HG03378 (cell line): ENCODE measurements around the gene TFAP2E.

Experiments
- ATAC-seq: cut with Tn5 transposase; IDR thresholded peaks from one replicate; pipeline ENCODE4 v1.9.1; 2021; ENCODE audit warnings: mild to moderate bottlenecking, moderate library complexity; ENCODE audit not compliant: unreplicated experiment

TFAP2E gene

DNA sequence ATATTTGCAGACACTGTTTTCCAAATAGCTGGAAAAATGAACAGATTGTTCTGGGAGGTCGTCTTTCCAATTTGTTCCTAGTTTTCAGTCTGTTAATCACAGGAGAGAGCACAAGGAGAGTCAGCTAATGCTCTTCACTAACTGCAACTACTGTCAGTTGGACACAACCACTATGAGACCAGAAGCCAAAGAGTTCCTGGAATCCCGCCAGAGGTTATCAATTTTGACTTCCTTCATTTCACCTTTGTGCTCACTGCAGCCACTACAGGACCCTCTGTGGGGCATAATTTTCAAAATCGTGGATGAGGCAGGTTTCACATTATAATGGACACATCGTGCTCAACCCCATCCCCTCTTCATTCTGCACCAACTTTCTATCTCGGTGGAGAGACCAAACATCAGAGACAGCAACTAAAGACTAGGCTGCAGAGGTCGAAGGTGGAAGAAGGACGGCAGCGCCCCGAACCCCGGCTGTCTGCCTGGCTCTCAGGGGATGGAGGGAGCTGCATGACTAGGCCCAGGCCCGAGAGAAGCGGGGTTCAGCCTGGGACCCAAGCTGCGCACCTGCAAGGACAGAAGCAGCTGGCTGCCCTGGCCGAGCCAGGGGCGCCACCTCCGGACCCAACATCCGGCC is 16.5 kb upstream of the TFAP2E start:
- no peak for ATAC-seq

DNA sequence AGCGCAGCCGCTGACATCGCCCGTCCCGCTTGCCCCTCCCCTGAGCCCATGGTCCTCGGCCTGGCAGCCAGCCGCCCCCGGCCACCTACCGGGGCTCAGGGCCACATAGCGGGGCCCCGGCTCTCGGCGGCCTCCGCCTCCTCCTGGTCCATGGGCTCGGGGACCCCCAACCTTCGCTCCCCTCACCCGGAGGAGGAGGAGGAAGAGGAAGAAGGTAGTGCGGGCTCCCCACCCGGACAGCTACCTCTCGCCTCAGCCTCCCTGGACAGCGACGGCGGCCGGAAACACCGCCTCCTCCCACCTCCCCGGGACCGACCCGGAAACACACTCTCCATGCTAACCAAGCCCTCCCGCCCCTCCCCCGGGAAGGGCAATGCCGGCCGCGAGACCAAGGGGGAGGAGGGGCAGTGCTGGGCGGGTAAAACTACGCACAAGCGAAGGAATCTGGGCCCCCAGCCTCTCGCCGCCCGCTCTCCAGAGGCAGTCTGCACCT is 15.9 kb upstream of the TFAP2E start, which contains the start of gene KIAA0319L:
TSS of gene KIAA0319L (minus strand) at position 286 of the 493 bp plus-strand sequence. CDS start 2,912 bp downstream, outside the sequence.
- ATAC-seq, result peak; percentile 71

DNA sequence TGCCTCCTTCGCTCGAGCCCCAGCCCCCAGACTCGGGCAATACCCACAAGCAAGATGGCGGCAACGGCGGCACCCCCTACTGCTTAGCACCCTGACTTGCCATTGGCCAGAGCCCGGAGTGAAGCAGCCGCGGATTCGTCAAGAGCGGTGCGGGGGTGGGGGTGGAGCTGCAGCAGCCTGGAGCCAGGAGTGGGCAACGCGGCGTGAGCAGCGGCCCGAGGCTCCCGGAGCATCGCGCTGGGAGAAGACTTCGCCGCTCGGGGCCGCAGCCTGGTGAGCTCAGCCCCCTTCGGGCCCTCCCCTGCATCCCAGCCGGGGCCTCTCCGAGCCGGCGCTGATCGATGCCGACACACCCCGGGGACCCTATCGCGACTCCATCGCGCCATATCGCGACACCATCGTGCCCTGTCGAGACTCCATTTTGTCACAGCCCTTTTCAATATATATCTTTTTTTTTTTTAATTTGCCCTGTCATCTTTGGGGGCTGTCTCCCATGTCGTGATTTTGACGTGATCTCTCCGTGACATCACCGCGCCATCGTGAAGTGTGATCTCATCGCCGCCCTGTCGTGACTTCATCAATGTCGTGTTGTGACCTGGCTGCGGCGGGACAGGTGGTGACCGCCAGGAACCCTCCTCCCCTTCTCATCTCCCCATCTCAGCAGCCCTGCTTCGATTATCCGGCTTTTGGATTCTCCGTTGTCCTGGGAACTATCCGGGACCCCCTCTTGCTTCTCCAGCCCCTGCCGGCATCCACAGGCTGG is 15.3 kb upstream of the TFAP2E start, which contains the start of gene NCDN:
TSS of gene NCDN (plus strand) at position 189 of the 763 bp plus-strand sequence. CDS start at position 581, 392 bp downstream.
- peak; percentile 66 for ATAC-seq

DNA sequence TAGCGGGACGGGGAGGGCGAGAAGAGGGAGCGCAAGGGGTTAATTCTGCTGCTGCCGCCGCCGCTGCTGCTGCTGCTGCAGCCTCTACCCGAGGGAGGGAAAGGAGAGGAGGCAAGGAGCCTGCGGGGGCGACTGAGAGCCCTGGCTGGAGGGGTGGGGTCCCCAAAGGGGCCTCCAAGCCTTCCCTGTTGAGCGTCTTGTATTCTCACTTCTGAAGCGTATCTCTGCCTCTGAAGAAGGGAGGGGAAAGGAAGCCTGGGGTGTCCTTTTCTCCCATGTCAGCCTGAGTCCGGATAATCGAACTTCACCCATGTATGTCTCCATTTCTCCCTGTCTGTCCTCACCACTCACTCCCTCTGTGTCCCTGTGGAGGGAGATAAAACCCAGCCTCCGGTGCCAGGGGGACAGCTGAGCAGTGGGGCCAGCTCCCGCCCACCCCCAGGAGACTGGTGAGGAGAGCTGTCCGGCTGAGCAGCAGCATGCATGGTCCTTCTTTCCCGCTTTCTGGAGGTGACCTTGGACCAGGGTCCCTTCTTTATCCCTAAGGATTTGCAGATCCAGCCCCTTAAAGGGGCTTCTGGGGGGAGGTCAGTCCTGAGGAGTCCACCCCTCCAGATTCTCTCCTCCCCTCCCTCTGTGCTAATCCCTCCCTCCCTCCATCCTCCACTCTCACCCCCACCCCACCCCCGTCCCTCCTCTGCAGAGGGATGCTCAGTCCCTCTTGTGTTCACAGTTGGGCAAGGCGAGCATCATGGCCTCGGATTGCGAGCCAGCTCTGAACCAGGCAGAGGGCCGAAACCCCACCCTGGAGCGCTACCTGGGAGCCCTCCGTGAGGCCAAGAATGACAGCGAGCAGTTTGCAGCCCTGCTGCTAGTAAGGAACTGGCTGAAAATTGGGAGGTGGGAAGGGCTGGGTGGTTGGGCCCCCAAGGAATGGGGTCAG is 14.5 kb upstream of the TFAP2E start:
- ATAC-seq, result no peak

DNA sequence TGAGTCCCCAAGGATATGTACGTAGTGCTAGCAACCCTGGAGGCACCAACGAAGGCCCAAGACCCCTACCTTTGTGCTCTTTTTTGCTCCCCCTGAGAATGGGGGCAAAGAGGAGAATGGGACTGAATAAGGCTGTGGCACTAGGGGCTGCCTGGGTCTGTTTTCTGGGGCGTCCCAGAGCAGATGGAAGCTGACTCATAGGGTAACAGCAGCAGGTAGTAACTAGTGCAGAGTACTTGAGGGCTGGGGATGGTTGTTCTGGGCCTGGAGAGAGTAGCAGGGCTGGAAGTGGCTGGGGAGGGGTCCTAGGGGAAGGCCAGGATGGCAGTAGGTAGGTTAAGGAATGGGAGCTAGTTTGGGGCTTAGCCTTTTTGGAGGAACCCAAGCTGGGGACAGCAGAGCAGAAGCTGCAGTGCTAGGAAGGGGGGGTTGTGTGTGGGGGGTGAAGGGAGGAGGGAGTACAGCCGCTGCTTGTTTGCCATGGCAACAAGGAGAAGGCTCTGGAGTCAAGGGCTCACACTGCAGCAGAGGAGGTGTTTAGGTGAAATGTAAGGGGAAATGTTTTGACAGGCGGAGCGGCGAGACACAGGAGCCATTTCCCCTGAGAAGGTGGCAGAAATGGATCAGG is 13.7 kb upstream of the TFAP2E start:
- no peak for ATAC-seq

DNA sequence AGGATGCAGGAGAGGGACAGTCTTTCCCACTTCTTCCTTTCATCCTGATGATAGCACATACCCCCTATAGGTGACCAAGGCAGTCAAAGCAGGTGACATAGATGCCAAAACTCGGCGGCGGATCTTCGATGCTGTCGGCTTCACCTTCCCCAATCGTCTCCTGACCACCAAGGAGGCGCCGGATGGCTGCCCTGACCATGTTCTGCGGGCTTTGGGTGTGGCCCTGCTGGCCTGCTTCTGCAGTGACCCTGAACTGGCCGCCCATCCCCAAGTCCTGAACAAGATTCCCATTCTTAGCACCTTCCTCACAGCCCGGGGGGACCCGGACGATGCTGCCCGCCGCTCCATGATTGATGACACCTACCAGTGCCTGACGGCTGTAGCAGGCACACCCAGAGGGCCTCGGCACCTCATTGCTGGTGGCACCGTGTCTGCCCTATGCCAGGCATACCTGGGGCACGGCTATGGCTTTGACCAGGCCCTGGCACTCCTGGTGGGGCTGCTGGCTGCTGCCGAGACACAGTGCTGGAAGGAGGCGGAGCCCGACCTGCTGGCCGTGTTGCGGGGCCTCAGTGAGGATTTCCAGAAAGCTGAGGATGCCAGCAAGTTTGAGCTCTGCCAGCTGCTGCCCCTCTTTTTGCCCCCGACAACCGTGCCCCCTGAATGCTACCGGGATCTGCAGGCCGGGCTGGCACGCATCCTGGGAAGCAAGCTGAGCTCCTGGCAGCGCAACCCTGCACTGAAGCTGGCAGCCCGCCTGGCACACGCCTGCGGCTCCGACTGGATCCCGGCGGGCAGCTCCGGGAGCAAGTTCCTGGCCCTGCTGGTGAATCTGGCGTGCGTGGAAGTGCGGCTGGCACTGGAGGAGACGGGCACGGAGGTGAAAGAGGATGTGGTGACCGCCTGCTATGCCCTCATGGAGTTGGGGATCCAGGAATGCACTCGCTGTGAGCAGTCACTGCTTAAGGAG is 12.6 kb upstream of the TFAP2E start:
- ATAC-seq, result no peak

DNA sequence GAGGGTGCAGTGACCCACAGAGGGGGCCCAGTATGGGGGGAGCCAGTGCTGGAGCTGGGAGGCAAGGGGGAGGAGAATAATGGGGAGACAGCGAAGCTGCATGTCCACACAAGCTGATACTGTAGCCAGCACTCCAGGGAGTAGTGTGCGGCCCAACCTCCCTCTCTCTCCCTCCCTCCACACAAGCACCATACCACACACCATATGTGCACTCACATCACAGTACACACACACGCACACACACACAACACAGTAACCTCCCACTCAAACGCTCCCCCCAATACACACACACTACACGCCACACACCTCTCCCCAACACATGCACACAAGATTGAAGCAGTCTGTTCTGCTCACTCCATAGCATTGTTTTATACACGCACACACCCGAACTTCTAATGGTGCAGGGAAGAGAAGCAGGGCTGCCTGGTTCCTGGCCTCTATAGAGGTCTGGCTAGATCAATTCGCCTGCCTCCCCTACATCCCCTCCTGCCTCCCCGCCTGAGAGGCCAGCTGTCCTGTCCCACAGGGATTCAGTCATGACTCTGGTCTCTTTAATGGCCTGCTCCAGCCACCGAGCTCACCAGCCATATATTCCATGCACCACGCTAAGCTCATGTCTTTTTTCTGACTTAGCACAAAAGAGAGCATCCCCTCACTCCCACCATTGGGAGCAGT is 11.7 kb upstream of the TFAP2E start:
- ATAC-seq, result no peak

DNA sequence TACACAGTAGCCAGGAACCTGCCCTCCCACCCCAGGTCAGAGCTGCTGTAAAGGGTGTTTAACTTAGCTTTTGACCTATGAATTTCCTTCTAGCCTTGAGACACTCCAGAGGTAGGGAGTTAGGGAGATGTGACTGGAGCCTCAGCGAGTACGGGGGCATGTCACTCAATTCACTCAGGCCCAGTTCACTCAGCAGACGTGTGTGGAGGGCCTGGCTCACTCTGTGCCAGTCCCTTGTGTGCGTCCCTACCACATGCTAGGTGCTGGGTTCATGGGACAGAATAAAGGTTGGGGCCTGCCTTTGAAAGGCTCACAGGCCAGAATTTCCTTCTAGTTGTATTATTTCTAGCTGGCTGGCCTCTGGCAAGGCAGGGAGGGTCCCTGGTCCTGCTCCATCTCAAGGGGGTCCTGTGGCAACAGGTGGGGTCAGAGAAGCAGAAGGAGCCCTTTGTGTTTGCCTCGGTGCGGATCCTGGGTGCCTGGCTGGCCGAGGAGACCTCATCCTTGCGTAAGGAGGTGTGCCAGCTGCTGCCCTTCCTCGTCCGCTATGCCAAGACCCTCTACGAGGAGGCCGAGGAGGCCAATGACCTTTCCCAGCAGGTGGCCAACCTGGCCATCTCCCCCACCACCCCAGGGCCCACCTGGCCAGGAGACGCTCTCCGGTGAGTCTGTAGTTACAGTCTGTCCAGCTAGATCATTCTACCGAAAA is 11.0 kb upstream of the TFAP2E start:
- ATAC-seq, result no peak

DNA sequence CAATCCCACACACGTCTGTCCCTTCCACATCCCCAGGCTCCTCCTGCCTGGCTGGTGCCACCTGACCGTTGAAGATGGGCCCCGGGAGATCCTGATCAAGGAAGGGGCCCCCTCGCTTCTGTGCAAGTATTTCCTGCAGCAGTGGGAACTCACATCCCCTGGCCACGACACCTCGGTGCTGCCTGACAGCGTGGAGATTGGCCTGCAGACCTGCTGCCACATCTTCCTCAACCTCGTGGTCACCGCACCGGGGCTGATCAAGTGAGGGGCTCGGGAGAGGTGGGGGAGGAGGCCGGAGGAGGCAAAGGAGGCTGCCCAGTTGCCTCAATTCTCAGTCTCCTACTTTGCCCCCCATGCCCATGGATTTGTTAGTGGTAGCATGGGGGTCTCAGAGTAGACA is 9.9 kb upstream of the TFAP2E start:
- ATAC-seq, result no peak

DNA sequence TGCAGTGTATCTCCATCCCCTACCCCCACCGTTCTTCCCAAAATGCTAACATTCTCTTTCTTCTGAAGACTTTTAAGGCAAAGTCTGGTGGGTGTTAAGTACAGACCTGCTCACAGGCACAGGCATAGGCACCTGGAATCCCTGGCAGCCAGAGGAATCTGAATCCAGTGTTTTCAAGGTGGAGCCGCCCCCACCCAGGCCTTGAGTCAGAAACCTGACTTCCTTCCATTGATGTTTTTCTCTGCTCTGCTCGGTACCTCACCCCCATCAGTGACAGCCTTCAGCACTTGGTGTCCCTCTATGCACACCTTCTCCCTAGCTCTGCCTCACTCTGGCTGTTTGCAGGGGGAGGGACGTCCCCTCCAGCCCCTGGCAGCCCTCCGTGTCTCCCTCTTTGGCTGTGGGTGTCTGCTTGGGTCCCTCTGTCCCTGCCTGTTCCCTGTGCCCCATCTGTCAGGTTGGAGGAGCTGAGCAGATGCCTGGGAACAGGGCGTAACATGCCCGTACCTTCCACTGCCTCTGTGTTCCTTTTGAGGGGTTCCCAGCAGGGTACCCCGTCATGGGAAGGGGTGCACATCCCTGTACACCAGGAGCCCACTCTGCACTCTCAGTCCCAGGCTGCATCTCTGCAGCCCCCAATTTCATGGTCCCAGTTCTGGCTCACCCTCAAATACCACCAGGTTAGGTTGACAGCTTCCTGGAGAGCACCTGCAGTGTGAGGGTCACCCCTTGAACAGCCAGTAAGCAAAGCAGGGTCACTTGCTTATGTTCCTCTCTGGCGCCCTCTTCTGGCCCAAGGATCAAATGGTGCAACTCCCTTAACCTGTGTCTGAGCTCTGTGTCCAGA is 8.9 kb upstream of the TFAP2E start:
- no peak for ATAC-seq

DNA sequence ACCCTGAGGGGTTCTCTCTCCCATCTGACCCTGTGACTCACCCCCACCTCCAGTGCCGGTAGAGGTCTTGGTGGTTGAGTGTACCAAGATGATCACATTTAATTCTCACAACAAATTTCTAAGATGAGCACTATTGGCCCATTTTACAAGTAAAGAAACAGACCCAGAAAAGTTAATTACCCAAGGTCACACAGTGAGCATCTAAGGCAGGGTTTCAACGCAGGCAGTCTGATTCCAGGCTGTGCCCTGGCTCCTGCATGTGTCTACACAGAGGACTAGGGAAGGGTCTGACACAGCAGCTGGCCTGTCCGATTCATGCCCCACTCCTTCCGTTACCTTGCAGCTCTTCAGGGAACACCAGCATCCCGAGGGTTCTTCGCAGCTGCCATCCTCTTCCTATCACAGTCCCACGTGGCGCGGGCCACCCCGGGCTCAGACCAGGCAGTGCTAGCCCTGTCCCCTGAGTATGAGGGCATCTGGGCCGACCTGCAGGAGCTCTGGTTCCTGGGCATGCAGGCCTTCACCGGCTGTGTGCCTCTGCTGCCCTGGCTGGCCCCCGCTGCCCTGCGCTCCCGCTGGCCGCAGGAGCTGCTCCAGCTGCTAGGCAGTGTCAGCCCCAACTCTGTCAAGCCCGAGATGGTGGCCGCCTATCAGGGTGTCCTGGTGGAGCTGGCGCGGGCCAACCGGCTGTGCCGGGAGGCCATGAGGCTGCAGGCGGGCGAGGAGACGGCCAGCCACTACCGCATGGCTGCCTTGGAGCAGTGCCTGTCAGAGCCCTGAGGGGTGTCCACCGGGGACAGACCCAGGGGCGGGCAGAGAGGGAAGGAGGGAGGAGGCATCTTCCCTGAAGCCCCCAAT is 8.0 kb upstream of the TFAP2E start:
- ATAC-seq, result no peak

DNA sequence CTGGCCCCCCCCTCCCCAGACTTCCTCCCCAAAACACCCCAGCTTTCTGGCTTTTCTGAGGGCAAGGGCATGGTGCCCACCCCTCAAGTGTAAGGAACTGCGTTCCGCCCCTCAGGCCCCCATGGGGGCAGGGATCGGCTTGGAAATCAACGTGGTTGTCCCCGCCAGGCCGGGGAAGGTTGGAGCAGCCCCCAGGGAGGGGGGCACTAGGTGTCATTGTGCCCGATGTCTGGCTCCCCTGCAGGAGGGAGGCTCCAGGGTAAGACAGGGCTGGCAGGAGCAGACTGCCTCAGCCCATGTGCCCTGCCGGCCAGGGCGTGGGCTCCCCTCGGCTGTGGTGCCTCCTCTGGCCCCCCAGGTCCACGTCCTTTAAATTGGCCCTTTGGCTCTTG is 7.4 kb upstream of the TFAP2E start:
- ATAC-seq, result no peak

DNA sequence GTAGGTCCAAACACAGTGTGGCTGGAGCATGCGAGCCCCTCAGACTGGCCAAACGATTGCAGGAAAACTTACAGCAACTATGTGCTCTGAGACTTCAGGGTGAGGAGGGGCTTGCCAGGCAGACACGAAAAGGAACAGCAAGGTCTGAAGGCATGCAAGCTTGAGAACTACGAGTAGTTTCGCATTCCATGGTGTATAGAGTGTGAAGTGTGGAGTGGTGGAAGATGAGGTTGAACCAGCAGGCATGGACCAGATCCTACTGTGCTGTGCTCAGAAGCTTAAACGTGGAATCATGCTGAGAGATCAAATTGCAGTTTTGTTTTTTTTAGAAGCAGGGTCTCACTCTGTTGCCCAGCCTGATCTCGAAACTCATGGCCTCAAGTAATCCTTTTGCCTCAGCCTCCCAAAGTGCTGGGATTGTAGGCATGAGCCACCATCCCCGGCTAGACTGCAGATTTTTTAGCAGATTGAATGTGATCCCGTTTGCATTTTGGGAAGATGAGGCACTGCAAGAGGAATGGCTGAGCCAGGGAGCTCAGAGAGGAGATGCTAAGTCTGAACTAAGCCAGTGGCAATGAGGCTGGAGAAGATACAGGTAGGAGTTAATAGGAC is 5.1 kb upstream of the TFAP2E start:
- ATAC-seq, result no peak

DNA sequence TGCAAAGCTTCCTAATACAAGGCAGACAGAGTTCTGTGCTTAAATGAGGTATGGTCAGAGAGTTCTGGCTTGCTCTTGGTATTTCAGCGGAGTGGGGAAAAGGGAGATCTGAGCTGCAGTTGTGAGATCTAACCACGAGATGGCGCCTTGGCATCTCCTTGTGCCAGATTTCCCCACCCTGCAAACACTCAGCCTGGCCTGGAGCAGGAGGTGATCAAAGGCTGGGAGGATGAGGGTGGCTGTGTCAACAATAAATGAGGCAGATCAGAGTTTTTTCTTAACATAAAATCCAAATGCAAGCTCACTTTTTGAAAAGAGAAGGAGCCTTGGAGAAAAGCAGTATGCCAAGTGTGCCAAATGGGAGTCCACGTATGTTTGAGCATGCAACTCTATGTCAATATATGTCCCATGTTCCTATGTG is 4.1 kb upstream of the TFAP2E start:
- peak; percentile 45 for ATAC-seq

DNA sequence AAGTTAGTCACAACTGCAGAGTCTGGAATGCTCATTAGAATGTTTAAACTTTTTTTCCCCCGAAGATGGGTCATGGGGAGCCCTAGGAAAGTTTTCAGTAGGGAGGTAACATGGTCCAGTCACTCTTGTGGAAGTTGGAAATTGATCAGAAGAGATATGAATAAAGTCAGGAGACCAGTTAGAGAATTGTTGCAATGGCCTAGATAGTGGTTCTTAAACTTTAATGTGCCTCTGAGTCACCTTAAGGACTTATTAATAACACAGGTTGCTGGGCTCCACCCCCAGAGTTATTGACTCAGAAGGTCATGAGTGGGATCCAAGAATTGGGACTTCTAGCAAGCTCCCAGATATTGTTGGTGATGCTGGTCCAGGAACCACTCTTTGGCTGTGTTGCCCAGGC is 3.2 kb upstream of the TFAP2E start:
- no peak for ATAC-seq

DNA sequence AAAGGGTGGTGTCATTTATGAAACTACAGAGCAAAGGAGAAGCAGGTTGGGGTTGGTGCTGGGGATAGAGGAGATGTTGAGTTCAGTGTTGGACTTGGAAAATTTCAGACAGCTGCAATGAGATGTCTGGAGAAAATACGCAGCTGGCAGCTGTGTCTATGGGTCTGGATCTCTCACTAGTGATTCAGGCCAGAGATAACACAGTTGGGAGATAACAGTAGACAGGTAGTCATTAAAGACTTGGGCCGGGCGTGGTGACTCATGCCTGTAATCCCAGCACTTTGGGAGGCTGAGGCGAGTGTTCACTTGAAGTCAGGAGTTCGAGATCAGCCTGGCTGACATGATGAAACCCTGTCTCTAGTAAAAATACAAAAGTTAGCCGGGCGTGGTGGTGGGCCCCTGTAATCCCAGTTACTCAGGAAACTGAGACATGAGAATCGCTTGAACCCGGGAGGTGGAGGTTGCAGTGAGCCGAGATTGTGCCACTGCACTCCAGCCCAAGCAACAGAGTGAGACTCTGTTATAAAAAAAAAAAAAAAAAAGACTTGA is 2.5 kb upstream of the TFAP2E start:
- ATAC-seq, result no peak
